ENCODE results near the gene DPPA4. TPM values are rescaled to one million over a fixed set of nuclear protein-coding genes. Genes with fewer than 3 reads are reported as not detected.
A peak's percentile ranks its signal among the peaks of the same experiment; 100 is the strongest.

DPPA4 gene
- total RNA-seq, 1 donor from 2014 or later = not detected

DNA sequence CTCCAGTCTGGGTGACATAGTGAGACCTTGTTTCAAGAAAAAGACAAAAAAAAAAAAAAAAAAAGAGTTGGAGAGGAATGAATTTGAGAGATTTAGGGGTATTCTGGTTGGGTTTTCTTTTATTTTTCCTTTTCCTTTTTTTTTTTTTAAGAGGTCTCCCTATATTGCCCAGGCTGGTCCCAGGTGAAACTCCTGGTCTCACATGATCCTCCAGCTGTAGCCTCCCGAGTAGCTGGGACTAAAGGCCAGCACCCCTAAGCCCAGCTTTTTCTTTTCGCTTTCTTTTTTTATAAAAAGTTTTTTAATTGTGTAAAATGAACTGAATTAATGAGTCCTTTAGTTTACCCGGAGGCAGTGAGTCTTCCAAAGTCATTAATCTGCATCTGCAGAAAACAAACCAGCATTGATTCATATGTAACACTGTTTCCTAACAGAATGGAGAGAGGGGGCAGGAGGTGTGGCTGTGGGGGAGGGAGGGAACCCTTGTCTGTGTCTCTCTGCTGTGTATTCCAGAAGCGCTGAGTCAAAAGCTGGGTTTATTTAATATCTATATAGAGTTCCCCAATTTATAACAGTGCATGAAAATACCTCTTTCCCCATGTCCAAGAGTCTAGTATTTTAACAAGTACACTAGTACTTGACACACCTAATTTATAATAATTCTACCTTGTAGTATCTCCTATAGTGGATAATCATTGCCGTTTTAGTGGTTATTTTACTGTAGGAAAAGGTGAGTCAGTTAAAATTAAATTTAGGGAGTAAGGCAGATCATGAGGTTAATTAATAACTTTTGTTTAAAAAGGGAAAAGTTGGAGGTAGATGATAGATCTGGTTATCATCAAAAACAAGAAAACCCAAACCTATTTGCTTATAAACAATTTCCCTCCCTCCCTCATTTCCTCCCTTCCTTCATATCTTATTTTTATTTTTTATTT lies 2.6 kb upstream of the DPPA4 start:
- ATAC-seq = no peak
- intact Hi-C loops (cut with micrococcal nuclease) = no loop called here
- DNase-seq = no peak

DNA sequence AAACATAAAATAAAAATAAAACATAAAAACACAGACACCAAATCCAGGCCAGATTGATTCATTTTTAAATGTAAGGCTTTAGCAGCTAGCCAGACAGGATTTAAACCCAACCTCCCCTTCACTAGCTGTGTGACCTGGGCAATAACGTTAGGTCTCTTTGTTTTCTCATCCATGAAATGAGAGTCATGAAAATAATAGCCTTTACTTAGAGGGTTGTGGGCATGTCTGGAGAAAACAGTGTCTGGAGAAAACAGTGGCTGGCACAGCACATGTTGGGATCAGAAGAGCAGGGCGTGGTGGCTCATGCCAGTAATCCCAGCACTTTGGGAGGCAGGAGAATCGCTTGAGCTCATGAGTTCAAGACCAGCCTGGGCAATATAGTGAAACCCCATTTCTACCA lies 1.9 kb upstream of the DPPA4 start:
- DNase-seq (no peak), ATAC-seq (no peak)
- intact Hi-C loops (cut with micrococcal nuclease) = no loop called here

DNA sequence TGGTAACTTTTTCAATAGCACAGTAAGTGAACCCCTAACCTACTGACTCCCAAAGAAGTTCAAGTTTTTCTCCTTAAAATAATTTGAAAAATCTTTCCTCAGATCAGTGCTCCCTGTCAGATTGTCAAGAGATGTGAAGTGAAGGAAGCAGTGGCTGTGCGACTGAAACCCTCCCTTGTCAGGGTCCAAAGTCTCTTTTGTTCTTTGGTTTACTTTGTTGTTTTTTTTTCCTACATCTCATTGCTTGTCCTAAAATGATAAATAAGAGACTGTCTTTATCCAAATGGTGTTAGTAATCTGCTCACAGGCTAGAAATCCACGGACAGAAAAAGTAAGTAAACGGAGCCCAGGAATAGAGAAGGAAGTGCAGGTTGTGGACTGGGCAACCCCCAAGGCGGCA lies 976 bp upstream of the DPPA4 start:
- ATAC-seq = no peak
- DNase-seq = no peak

DNA sequence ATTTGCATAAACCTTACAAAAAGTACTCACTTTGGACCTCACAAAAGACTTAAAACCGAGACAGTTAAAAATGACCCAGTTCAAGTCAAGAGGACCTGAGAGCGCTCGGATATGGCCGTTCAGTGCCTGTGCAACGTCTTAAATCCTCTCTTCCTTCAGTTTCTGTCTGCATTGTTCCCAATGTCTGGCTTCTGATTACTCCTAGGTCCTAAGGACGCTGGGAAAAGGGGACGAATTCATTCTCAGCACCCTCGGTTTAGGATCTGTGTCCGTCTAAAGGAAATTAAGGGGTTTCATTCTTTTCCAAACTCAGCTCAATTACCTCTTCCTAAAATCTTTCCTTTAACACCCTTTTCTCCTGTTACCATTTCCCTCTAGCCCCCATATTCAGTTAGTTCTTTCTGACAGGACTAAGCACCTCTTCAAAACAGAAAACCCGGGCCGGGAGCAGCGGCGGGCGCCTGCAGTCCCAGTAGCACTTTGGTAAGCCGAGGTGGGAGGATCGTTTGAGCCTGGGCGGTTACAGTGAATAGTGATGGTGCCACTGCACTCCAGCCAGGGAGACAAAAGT lies 970 bp downstream of the DPPA4 start:
- peak; percentile 50 for ATAC-seq

More for the DNA sequence above, 976 bp upstream of the DPPA4 start:
- intact Hi-C loops (cut with micrococcal nuclease) = no loop called here

DNA sequence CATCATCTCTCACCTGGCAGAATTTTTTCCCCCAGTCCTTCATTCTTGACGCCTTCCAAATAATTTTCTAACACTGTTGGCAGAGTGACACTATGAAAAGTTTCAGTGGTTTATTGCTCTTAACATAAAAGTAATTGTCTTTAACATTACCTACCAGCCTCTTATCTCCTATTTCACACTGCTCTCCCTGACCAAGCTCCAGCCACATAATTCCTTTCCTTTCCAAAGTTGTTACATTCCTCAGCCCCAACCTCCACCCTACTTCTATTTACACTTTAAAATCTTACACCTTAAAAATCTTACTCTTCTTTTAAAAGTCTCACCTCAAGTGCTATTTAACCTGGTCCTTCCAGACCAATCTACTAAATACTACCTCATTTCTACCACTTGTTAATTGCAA lies 2.8 kb downstream of the DPPA4 start:
- intact Hi-C loops (cut with micrococcal nuclease) = no loop called here
- no peak for DNase-seq

More for the DNA sequence above, 970 bp downstream of the DPPA4 start:
- intact Hi-C loops (cut with micrococcal nuclease) = no loop called here
- no peak for DNase-seq

DNA sequence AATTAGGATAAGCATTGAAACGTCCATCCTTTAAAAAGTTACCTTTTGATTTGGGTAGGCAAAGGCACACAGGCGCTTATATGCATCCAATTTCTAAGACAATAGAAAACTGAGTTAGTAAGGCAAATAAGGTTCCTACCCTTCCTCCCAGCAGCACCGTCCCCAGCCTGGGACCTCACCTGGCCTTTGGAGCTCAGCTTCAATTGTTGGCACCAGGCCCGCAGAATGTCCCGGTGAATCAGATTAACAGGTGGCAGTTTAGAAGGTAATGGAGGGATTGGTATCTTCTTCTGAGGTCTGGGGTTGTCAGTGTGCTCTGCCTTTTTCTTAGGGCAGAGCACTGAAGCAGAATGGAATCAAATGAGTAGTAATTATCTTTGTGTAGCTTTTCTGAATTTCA lies 5.7 kb downstream of the DPPA4 start:
- ATAC-seq = no peak
- DNase-seq = no peak
- intact Hi-C loops (cut with micrococcal nuclease) = no loop called here

More for the DNA sequence above, 2.8 kb downstream of the DPPA4 start:
- ATAC-seq = no peak

DNA sequence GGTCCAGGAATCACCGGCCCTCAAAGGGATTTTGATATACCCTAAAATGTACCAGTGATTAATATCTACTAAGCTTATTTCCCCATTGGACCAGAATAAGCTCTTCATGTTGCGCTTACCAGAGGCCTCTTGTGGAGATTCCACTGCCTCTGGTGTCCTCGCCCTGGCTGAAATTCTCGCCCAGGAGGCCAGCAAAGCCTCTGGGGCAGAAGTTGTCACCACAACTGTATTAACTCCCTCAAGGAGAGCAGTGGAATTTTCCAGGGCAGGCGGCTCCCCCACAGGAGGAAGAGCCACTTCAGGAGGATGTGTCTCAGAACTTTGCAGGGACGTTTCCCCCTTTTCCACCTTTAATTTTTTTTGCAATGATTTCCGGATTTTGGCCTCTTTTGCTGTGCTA lies 6.9 kb downstream of the DPPA4 start:
- intact Hi-C loops (cut with micrococcal nuclease) = no loop called here
- DNase-seq = no peak
- no peak for ATAC-seq

DNA sequence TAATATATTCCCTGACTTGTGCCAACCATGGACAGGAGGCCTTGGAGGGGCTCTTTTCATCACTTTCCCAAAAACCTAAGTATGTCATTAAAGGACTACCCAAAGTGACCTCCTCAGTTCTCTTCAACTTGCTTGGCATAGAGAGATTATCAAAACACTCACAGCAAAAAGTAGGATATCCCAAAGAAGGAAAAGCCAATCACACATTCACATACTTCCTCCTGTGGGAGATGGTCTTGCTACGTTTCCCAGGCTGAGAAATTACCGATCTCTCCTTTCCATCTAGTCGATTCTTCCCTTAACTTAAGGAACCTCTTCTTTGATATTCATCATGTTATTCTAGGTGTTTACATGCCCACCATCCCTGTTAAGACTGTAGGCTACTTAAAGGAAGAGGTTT lies 9.1 kb downstream of the DPPA4 start:
- ATAC-seq = no peak
- intact Hi-C loops (cut with micrococcal nuclease) = no loop called here
- no peak for DNase-seq

DNA sequence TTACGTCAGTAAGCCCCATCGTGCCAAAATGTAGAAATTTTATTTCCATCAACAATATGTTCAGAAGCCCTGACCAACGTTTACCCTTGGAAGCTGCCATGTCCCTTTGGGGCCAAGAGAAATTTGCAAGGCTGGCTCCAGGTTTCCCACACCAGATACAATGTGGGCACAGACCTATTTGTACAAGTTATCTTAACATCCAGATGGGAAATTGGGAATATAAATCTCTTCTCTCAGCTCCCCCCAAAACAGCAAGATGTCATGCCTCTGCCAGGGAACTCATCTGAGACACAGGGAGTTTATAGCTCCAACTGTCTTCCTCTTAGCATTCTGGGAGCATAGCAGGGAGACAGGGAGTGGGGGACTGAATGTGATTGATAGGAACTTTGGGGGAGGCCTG lies 11.7 kb downstream of the DPPA4 start:
- DNase-seq (no peak), ATAC-seq (no peak)
- intact Hi-C loops (cut with micrococcal nuclease) = no loop called here

DNA sequence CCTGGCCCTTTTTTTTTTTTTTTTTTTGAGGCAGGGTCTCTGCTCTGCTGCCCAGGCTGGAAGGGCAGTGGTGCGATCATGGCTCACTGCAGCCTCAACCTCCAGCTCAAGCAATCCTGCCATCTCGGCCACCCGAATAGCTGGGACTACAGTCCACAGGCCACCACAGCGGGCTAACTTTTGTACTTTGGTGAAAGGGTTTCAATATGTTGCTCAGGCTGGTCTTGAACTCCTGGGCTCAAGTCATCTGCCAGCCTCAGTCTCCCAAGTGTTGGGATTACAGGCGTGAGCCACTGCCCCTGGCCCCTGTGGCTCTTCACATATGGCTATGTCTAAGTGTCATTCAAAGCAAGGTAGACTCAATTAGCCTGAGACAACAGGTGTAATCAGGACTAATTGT lies 12.2 kb downstream of the DPPA4 start:
- ATAC-seq (no peak), DNase-seq (no peak)
- intact Hi-C loops (cut with micrococcal nuclease) = no loop called here

DNA sequence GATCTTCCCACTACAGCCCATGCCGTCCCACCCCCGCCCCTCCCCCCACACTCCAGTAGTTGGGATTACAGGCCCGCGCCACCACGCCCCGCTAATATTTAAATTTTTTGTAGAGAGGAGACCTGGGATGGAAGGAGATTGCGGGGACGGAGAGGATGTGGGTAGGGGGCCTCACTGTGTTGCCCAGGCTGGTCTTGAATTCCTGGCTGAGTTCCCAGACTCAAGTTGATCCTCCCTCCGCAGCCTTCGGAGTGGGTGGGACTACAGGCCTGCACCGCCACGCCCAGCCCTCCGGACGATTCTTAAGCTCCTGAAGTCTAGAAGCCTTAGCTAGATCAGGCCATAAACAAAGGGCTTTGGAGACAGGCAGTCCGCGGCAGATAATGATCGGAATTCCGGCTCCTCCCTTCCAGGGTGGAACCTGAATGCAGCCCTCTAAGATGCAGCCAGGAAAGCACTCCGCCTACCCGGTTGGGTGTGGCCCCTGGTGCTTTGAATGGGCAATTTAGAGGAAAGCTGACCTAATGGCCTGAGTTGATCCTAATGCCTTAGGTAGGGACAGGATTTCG lies 21.1 kb downstream of the DPPA4 start, which contains the start of gene DPPA2:
Gene DPPA2 (minus strand): TSS at position 356 of the 569 bp plus-strand sequence. CDS start 1,975 bp downstream, outside the sequence.
- no peak for ATAC-seq
- intact Hi-C loops (cut with micrococcal nuclease) = no loop called here
- no peak for DNase-seq

DNA sequence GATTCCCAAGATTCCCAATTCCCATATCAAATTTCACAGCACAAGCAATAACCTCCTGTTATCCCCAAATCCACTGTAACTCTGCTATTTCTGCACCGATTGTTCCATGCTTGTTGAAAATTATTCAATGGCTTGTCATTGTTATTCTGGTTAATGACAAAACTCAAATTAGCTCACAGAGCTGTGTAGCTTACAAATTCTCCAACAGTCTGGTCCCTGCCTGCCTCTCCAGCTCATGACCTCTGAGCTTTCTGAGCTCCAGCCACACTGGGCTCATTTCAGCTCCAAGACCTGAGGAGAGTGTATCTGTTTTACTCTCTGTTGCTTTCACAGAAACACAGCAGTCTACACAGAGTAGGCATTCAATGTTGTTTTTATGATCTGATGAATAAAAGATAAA lies 24.3 kb downstream of the DPPA4 start:
- DNase-seq (no peak), ATAC-seq (no peak)
- intact Hi-C loops (cut with micrococcal nuclease) = no loop called here

DNA sequence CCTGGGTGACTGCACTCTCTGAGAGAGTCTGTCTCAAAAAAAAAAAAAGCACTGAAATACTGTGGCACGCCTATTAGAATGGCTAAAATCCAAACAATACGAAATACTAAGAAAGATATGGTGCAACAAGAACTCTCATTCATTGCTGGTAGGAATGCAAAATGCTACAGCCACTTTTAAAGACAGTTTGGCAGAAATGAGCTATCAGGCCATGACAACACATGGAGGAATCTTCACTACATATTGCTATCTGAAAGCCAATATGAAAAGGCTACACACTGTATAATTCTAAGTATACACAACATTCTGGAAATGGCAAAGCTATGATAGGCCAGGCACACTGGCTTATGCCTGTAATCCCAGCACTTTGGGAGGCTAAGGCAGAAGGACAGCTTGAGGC lies 39.9 kb downstream of the DPPA4 start:
- intact Hi-C loops (cut with micrococcal nuclease) = loop anchor here (5.0 kb wide), 1 partner anchor 280 kb away; no protein-coding TSS in a partner anchor
- ATAC-seq = no peak

DNA sequence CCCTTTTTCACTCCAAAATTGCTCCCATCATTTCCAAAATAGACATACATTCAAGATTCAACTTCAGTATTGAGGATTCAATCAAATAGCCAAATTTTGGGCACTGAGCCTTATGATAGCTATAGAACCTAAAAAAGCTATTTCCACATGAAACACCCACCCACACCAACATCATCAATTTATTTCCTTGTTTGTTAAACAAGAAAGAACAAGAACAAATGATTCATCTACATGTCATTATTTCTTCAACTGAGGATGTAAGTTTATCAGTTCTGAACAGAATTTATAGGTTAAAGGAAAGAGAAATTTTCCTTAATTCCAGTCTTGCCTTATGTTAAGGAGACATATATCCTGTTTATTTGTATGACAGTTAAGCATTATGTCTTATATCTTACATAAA lies 53.3 kb downstream of the DPPA4 start:
- no peak for ATAC-seq
- intact Hi-C loops (cut with micrococcal nuclease) = no loop called here
- DNase-seq = no peak

More for the DNA sequence above, 39.9 kb downstream of the DPPA4 start:
- no peak for DNase-seq

DNA sequence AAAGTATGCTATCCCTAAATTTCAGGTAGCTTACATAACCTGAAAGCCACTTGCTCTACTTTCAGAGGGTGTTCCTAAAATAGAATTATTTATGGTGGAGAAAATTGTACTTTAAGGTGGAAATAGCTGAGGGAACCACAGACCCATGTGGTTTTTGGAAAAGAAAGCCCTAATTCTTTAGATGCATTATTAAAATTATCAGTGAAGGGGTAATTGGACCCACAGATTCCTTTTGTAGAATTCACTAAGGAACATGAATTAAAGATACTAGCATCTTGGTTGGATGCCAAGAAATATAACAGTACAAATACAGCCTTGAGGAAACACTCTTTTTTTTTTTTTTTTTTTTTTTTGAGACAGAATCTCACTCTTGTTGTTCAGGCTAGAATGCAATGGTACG lies 58.8 kb downstream of the DPPA4 start:
- intact Hi-C loops (cut with micrococcal nuclease) = no loop called here

DNA sequence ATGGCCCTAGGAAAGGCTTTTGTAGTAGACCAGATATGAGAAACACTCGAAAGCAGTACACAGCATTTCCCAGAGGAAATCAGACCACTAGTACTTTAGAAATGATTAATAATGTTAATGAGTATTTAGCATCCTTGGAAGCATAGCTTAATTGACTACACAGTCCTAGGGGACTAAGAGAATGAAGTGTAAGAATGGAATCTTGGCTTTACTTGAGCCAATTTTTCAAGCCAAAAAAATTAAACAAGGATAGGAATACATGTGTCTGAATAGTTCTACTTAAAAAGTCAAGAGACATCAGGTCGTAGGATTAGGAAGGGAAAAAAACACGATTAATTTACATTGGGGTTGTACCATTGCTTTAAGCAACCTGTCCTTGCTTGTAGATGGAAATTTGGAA lies 59.2 kb downstream of the DPPA4 start:
- ATAC-seq (no peak), DNase-seq (no peak)
- intact Hi-C loops (cut with micrococcal nuclease) = no loop called here

More for the DNA sequence above, 58.8 kb downstream of the DPPA4 start:
- ATAC-seq (no peak), DNase-seq (no peak)

Measured in left ventricle myocardium superior (tissue), 1 donor.